GM10266 (cell line): ENCODE data around the gene KIAA0232.
"Not testable (repeated sequence)": the region's sequence is repeated elsewhere in the genome, so short reads cannot be mapped to it uniquely, and the experiment has no call there.

Source experiments
- DNase-seq: peaks from one replicate; pipeline ENCODE4 v3.0.0; 2012; ENCODE audit errors: extremely low spot score
- CTCF ChIP-seq: IDR thresholded peaks from 2 replicates; pipeline ENCODE4 v1.5.1; 2012; ENCODE audit warnings: mild to moderate bottlenecking, low read depth; ENCODE audit not compliant: control insufficient read depth, insufficient read depth; ENCODE audit errors: missing control alignments

KIAA0232 gene

DNA sequence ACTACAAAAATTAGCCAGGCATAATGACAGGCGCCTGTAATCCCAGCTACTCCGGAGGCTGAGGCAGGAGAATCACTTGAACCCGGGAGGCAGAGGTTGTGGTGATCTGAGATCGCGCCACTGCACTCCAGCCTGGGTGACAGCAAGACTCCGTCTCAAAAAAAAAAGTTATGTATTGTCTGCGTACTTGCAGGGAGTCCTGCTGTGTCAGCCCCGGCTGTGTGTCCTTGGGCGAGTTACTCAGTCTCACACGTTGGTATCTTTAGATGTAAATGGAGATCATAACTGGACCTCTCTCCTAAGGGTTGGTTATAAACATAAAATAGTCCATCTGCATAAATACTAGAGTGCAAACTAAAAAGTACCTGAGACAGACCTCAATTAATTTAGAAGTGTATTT lies 104.4 kb downstream of the KIAA0232 start:
- no peak for DNase-seq
- no peak for TF ChIP-seq CTCF

DNA sequence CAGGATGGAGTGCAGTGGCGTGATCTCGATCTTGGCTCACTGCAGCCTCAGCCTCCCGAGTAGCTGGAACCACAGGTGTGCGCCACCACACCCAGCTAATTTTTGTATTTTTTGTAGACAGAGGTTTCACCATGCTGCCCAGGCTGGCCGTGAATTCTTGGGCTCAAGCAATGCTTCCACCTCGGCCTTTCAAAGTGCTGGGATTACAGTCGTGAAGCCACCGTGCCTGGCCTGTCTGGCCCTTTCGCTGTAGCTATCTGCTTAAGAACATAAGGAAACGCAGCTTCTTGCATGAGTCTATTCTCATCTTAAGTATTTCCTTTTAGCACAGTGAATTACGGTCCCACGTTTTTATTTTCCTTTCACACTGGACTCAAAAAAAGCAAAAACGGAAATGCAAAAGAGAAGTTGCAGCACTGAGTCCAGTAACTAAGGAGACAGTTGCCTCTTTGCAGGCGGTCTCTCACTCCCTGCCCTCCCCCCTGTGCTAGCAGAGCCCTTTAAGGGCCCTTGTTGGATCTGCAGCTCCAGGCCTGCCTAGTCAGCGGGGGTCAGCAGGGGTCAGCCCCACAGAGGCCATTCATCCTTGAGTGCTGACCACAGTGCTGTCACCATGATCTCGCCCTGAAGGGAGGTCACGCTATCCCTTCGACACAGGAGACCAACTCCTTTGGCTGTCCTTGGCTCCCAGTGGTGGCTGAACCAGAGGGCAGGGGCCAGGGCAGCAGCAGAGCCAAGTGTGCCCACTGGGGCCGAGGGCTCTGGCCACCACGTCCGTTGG lies 105.3 kb downstream of the KIAA0232 start:
- DNase-seq: no peak
- no peak for TF ChIP-seq CTCF

GRCh38 chr4:6888506-6889071 lies 106.1 kb downstream of the KIAA0232 start:
- TF ChIP-seq CTCF: no peak

GRCh38 chr4:6889101-6889735 lies 106.7 kb downstream of the KIAA0232 start:
- TF ChIP-seq CTCF: no peak
- DNase-seq: no peak

More at GRCh38 chr4:6888506-6889071, 106.1 kb downstream of the KIAA0232 start:
- DNase-seq: no peak

DNA sequence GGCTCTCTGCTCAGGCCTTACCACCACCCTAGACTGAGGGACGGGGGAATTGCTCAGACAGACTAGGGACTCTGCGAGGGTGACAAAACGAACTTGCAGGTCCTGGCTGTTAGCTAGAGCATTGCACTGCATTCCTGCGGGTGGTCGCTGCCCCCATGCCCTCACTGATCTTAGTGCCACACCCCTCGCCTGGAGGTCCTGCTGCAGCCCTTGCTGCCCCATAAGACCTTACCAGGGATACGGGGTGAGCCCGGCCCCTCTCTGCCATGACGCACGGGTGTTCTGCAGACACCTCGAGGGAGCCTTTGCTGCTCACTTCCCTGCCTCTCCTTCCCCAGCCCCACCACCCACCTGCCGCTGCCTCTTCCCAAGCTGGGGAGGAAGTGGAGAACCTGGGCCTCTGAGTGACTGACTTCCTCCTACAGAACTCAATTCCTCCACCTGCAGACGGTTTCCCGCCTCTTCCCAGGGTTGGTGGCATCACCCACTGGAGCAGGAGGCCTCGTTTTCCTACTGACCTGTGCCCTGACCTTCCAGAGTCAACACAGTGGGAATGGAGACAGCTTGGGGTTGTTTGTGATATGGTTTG lies 107.3 kb downstream of the KIAA0232 start:
- DNase-seq: no peak
- TF ChIP-seq CTCF: no peak

DNA sequence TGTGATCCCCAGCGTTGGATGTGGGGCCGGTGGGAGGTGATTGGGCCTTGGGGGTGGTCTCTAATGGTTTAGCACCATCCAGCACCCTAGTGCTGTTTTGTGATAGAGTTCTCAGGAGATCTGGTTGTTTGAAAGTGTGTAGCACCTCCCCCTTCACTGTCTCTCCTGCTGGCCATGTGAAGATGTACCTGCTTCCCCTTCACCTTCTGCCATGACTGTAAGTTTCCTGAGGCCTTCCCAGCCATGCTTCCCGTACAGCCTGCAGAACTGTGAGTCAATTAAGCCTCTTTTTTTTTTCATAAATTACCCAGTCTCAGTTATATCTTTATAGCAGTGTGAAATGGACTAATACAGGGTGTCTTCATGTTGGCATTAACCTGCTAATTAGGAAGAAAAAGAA lies 107.8 kb downstream of the KIAA0232 start:
- TF ChIP-seq CTCF: no peak
- no peak for DNase-seq

- DNase-seq: not testable (repeated sequence)
Observed at GRCh38 chr4:6890971-6891370, 108.4 kb downstream of the KIAA0232 start.
